G401.6 (cell line): ENCODE measurements around the gene CACNB4.
"Not testable (repeated sequence)": the region's sequence is repeated elsewhere in the genome, so short reads cannot be mapped to it uniquely, and the experiment has no call there.

Experiments
- FAIRE-seq: peaks from 2 replicates; lab custom pipeline; 2012; peaks lifted over from hg19 to GRCh38; lab: Jason Lieb, UNC

Gene CACNB4

GRCh38 chr2:152098496-152099366 is at the start of gene CACNB4:
CACNB4 (minus strand) TSS chr2:152099044.
- no peak for FAIRE-seq

GRCh38 chr2:152134488-152135280 is 35.8 kb upstream of the CACNB4 start:
- no peak for FAIRE-seq

GRCh38 chr2:152132306-152132705 is 33.5 kb upstream of the CACNB4 start:
- peak; percentile 45 for FAIRE-seq

- FAIRE-seq: peak; percentile 67
Observed at GRCh38 chr2:152127628-152128027, 28.8 kb upstream of the CACNB4 start.

- no peak for FAIRE-seq
Observed at GRCh38 chr2:152126664-152127063, 27.8 kb upstream of the CACNB4 start.

- no peak for FAIRE-seq
Observed at GRCh38 chr2:152122161-152122560, 23.3 kb upstream of the CACNB4 start.

GRCh38 chr2:152120430-152120829 is 21.6 kb upstream of the CACNB4 start:
- FAIRE-seq: no peak

GRCh38 chr2:152115952-152116351 is 17.1 kb upstream of the CACNB4 start:
- FAIRE-seq: no peak

GRCh38 chr2:152114366-152114765 is 15.5 kb upstream of the CACNB4 start:
- no peak for FAIRE-seq

- not testable (repeated sequence) for FAIRE-seq
Observed at GRCh38 chr2:152107140-152107539, 8.3 kb upstream of the CACNB4 start.

- FAIRE-seq: no peak
Observed at GRCh38 chr2:152106464-152106863, 7.6 kb upstream of the CACNB4 start.

- no peak for FAIRE-seq
Observed at GRCh38 chr2:152103271-152103670, 4.4 kb upstream of the CACNB4 start.

- no peak for FAIRE-seq
Observed at GRCh38 chr2:152100961-152101360, 2.1 kb upstream of the CACNB4 start.

GRCh38 chr2:152099367-152100050 is 665 bp upstream of the CACNB4 start:
- no peak for FAIRE-seq

- FAIRE-seq: no peak
Observed at GRCh38 chr2:152097801-152098495, 896 bp downstream of the CACNB4 start.

GRCh38 chr2:152097290-152097800 is 1.5 kb downstream of the CACNB4 start:
- no peak for FAIRE-seq

- no peak for FAIRE-seq
Observed at GRCh38 chr2:152095146-152095545, 3.7 kb downstream of the CACNB4 start.

GRCh38 chr2:152094014-152094413 is 4.8 kb downstream of the CACNB4 start:
- FAIRE-seq: no peak

- no peak for FAIRE-seq
Observed at GRCh38 chr2:152093464-152093863, 5.4 kb downstream of the CACNB4 start.

- no peak for FAIRE-seq
Observed at GRCh38 chr2:152092095-152092494, 6.7 kb downstream of the CACNB4 start.

GRCh38 chr2:152090726-152091125 is 8.1 kb downstream of the CACNB4 start:
- not testable (repeated sequence) for FAIRE-seq

GRCh38 chr2:152089238-152089637 is 9.6 kb downstream of the CACNB4 start:
- no peak for FAIRE-seq
